GM12891 (cell line): ENCODE data around the gene CTNND2.

Experiments used
- DNase-seq: peaks from one replicate; pipeline ENCODE4 v3.0.0; 2011; ENCODE audit warnings: low spot score; ENCODE audit not compliant: insufficient read length
- FAIRE-seq: peaks from 2 replicates; lab custom pipeline; 2011; peaks lifted over from hg19 to GRCh38; lab: Jason Lieb, UNC
- PAX5 ChIP-seq: IDR thresholded peaks from 2 replicates; pipeline ENCODE4 v1.6.1; 2011; ENCODE audit warnings: low read length, moderate library complexity, mild to moderate bottlenecking; ENCODE audit not compliant: insufficient read depth, severe bottlenecking
- POLR2A ChIP-seq: IDR thresholded peaks from 2 replicates; pipeline ENCODE4 v1.6.1; 2011; ENCODE audit warnings: low read depth, low read length, control low read depth
- POLR2AphosphoS5 ChIP-seq: IDR thresholded peaks from 2 replicates; pipeline ENCODE4 v1.6.1; 2011; ENCODE audit warnings: low read depth, low read length, control low read depth
- POU2F2 ChIP-seq: IDR thresholded peaks from 2 replicates; pipeline ENCODE4 v1.6.1; 2011; ENCODE audit warnings: low read depth, mild to moderate bottlenecking, control low read depth, low read length, moderate library complexity
- SPI1 ChIP-seq: IDR thresholded peaks from 2 replicates; pipeline ENCODE4 v1.6.1; 2011; ENCODE audit warnings: low read depth, low read length, control low read depth
- TAF1 ChIP-seq: IDR thresholded peaks from 2 replicates; pipeline ENCODE4 v1.6.1; 2011; ENCODE audit warnings: low read depth, low read length, control low read depth

CTNND2 gene

GRCh38 chr5:11692636-11693035 lies 211.6 kb downstream of the CTNND2 start:
- FAIRE-seq, result no peak
- no peak for TF ChIP-seq PAX5
- TF ChIP-seq TAF1, result no peak
- TF ChIP-seq POLR2AphosphoS5, result no peak
- no peak for TF ChIP-seq POU2F2
- TF ChIP-seq SPI1, result no peak
- TF ChIP-seq POLR2A, result no peak

DNA sequence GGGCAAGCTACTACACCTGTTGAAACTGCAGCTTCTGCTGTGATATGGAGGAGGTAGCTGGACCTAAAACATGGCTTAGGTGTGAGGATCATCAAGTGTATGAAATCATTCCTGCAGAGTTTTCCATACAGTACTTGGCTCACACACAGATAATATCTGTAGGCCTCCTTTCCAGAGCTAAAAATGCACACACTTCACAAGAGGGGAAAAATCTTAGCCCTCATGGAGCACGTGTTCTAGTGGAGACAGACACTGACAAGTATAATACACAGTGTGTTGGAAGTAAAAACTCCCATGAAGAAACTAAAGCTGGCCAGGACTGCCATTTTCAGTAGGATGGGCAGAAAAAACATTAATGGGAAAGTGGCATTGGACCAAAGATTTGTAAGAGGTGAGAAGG lies 216.7 kb downstream of the CTNND2 start:
- DNase-seq (no peak), FAIRE-seq (no peak)
- TF ChIP-seq POLR2AphosphoS5, result no peak
- no peak for TF ChIP-seq SPI1
- no peak for TF ChIP-seq POU2F2
- TF ChIP-seq PAX5, result no peak
- TF ChIP-seq POLR2A, result no peak
- TF ChIP-seq TAF1, result no peak

More at GRCh38 chr5:11692636-11693035, 211.6 kb downstream of the CTNND2 start:
- DNase-seq, result no peak

DNA sequence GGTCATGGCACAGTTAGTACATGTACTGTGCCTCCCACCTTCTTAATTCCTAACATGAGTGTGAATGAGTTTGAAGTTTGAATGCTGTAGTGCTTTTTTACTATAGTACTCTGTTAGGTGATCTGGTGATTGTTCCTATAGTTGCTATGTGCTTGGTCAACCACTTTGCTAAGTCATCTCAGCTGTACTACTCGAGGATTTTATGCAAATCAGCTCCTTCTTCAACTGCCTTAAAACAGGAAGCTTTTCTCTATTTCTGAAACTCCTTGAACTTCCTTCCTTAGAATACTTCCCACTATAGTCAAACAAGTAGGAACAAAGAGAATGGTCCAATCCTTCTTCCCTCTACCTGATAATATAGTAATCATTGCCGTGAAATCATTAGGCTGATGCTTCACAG lies 219.6 kb downstream of the CTNND2 start:
- FAIRE-seq, result no peak

GRCh38 chr5:11683666-11684065 lies 220.6 kb downstream of the CTNND2 start:
- DNase-seq (no peak), FAIRE-seq (no peak)
- TF ChIP-seq POLR2A, result no peak
- no peak for TF ChIP-seq SPI1
- TF ChIP-seq POLR2AphosphoS5, result no peak
- TF ChIP-seq POU2F2, result no peak
- TF ChIP-seq PAX5, result no peak
- no peak for TF ChIP-seq TAF1

More for the DNA sequence above, 219.6 kb downstream of the CTNND2 start:
- TF ChIP-seq TAF1 (no peak), SPI1 (no peak), POLR2AphosphoS5 (no peak), POU2F2 (no peak), PAX5 (no peak), POLR2A (no peak)
- no peak for DNase-seq

- FAIRE-seq (no peak), DNase-seq (no peak)
- TF ChIP-seq POU2F2, result no peak
- no peak for TF ChIP-seq POLR2AphosphoS5
- no peak for TF ChIP-seq POLR2A
- TF ChIP-seq SPI1, result no peak
- no peak for TF ChIP-seq TAF1
- no peak for TF ChIP-seq PAX5
These were observed 222.4 kb downstream of the CTNND2 start for GRCh38 chr5:11681796-11682195.

DNA sequence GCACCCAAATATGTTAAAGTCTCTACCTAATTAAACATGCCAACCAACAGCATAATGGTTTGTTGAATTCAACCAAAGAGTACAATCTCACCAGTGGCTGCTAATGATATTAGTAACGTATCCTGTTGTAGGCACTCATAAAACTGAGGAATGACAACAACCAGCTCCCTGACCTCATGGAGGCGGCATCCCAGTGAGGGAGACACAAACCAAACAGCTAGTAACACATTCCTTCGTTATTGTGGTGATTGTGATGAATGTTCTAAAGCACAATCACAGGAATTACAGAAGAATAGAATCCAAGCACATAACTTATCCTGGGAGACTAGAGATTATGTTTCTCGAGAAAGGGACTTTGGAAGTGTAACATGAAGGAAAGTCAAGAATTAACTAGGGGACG lies 224.6 kb downstream of the CTNND2 start:
- no peak for DNase-seq
- TF ChIP-seq TAF1 (no peak), SPI1 (no peak), POLR2A (no peak), PAX5 (no peak), POU2F2 (no peak), POLR2AphosphoS5 (no peak)
- FAIRE-seq, result no peak

DNA sequence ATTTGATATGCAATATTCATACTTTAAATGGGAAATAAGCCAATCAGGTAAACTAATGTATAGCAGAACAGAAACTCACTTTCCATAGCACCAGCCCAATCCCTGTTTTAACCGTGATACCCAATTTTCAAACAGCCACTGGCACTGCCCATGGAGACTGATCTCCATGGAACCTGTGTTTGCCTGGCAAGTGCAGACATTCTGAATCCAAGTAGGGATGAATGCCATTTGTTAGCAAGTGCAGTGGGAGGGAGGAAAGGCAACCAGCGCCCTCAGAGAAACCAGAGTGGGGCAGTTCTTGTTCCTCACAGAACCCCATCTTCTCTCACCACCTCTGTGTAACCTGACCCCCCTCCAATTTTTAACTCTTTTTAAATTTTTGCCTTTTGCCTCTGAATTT lies 229.1 kb downstream of the CTNND2 start:
- DNase-seq (no peak), FAIRE-seq (no peak)
- TF ChIP-seq POLR2AphosphoS5 (no peak), POLR2A (no peak), SPI1 (no peak), POU2F2 (no peak), PAX5 (no peak), TAF1 (no peak)

DNA sequence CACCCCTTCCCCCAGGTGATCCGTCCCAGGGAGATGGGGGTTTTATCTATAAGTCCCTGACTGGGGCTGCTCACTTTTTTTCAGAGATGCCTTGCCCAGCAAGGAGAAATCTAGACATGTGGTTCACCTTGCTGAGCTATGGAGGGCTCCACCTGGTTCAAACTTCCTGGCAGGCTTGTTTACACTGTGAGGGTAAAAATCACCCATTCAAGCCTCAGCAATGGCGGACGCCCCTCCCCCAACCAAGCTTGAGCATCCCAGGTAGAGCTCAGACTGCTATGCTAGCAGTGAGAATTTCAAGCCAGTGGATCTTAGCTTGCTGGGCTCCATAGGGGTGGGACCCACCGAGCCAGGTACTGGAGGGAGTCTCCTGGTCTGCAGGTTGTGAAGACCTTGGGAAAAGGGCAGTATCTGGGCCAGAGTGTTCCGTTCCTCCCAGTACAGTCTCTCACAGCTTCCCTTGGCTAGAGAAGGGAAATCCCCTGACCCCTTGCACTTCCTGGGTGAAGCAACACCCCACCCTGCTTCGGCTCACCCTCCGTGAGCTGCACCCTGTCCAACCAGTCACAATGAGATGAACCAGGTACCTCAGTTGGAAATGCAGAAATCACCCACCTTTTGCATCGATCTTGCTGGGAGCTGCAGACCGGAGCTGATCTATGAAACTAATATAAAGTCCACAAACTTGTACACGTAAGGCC lies 231.7 kb downstream of the CTNND2 start:
- no peak for FAIRE-seq
- no peak for TF ChIP-seq POLR2AphosphoS5
- TF ChIP-seq POLR2A, result no peak
- no peak for TF ChIP-seq TAF1
- TF ChIP-seq POU2F2, result no peak
- TF ChIP-seq SPI1, result no peak
- no peak for TF ChIP-seq PAX5
- DNase-seq, result no peak

DNA sequence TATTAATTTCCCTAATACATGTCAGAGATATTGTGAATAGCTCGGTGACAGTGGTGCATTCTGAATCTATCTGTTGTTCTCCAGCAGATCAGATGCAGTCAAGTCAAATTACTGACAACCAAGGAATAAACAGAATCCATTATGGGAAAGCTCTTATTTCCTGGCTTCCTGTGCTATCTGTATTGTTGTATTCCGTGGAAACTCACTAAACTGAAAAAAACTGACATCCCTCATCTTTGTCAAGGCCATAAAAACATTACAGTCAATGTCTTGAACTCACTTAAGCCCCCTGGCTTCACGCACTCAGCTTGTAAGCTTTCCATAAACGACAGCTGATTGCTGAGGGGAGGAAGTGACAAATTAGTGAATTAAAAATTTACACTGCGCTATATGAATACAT lies 245.9 kb downstream of the CTNND2 start:
- no peak for FAIRE-seq
- DNase-seq, result no peak
- no peak for TF ChIP-seq POU2F2

DNA sequence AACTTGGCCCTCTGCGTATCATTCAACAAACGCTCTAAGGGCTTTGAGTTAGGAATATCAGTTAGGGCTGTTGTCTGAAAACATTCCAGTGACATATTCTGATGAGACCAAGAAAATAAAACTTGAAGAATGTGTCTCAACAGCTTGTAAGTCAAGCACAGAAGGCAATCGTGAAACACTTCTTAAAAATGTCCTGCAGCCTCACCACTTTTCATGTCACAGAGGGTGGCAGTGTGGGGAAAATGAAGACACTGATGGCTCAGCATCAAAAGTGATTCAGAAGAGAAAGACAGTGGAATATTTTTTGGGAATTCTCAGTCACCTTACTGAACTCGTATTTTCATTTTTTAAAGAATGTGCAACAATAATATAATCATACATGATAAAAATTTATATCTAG lies 247.3 kb downstream of the CTNND2 start:
- no peak for FAIRE-seq
- no peak for DNase-seq
- TF ChIP-seq TAF1 (no peak), POLR2AphosphoS5 (no peak), PAX5 (no peak), SPI1 (no peak), POLR2A (no peak), POU2F2 (no peak)
